Measurements from ENCODE around the gene KLHL24.

GRCh38 chr3:183680061-183680460 is 44.6 kb downstream of the KLHL24 start:
- TF ChIP-seq CTCF (conservative IDR thresholded peaks at IDR 0.05) = no peak
- no peak for TF ChIP-seq EZH2 (IDR thresholded peaks at IDR 0.05; ENCODE audit: low read depth)
